ENCODE data around the gene ACLY.
"Not testable (repeated sequence)": the region's sequence is repeated elsewhere in the genome, so short reads cannot be mapped to it uniquely, and the experiment has no call there.

DNA sequence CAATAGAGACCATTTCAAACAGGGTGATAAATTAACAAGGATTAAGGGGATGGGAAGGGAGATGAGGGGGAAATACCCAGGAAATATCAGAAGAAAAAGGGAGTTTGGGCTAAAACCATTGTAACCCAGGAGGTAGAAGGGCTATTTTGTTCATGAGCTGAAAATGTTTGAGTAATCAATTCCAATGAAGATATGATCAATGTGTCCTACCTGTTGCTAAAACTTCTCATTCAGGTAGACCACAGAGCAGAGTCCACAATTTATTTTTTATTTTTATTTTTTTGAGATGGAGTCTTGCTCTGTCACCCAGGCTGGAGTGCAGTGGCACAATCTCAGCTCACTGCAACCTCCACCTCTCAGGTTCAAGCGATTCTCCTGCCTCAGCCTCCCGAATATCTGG lies 79.3 kb downstream of the ACLY start:
- TF ChIP-seq CTCF, POLR2A (IDR thresholded peaks at IDR 0.05): not testable (repeated sequence)

Measured in heart left ventricle (tissue), 13 donors.